Tibial artery (tissue), 4 donors: ENCODE measurements around the gene SGSM2.

Experiments used
- DNase-seq, 2 donors: peaks; one replicate each; pipeline ENCODE4 v3.0.0-alpha.2; 2019
- H3K27ac ChIP-seq, 2 donors: fragments of 200-600 bp; sonication (generic) in 1 of 2; 1 replicate in 1 of 2; 2 replicates in 1 of 2; pipeline ENCODE4 v1.5.1; 2018 to 2019; ENCODE audit warnings: mild to moderate bottlenecking in 1 of 2
- H3K27me3 ChIP-seq, 2 donors: fragments of 200-600 bp; sonication (generic) in 1 of 2; one replicate each; pipeline versions ENCODE4 v1.5.1 to v1.6.0; 2016 to 2019
- H3K36me3 ChIP-seq, 3 donors: fragments of 200-600 bp; sonication (generic) in 2 of 3; one replicate each; pipeline ENCODE4 v1.5.1; 2016 to 2019; ENCODE audit warnings: mild to moderate bottlenecking in 2 of 3
- H3K4me1 ChIP-seq, 4 donors: fragments of 200-600 bp; sonication (generic) in 2 of 4; 1 replicate in 3 of 4; 2 replicates in 1 of 4; pipeline ENCODE4 v1.5.1; 2016 to 2019
- H3K4me3 ChIP-seq, 2 donors: fragments of 200-600 bp; sonication (generic) in 1 of 2; 1 replicate in 1 of 2; 2 replicates in 1 of 2; pipeline ENCODE4 v1.5.1; 2018 to 2019; ENCODE audit warnings: mild to moderate bottlenecking in 2 of 2
- H3K9me3 ChIP-seq, 3 donors: fragments of 200-600 bp; sonication (generic) in 1 of 3; one replicate each; pipeline ENCODE4 v1.5.1; 2016 to 2019
- CTCF ChIP-seq, 2 experiments: fragments of 200-600 bp in 1 of 2; fragments of 450-650 bp in 1 of 2; IDR thresholded peaks; one replicate each; pipeline ENCODE4 v1.5.1; 2017 to 2019; ENCODE audit warnings: antibody characterized with exemption in 2 of 2, mild to moderate bottlenecking in 1 of 2, moderate library complexity in 1 of 2
- intact Hi-C: fragments of 100-400 bp; cut with DNase I; formaldehyde crosslinking; loops from one replicate; pipeline ENCODE4 v1.15.0; 2023; ENCODE audit warnings: low total_unique reads

Gene SGSM2

GRCh38 chr17:2378905-2379304, 41.6 kb downstream of the SGSM2 start:
- no peak for DNase-seq
- H3K4me1 ChIP-seq: peaks cover 0 to 19% (median 3%) of the 10 kb centered on the region in 4 donors
- no peaks in the 10 kb centered on the region for H3K9me3 ChIP-seq
- no peak overlapping the region for H3K4me3 ChIP-seq
- intact Hi-C loops: no loop called here
- peaks cover 0 to 74% (median 55%) of the 10 kb centered on the region in 3 donors for H3K36me3 ChIP-seq
- H3K27me3 ChIP-seq: no peaks in the 10 kb centered on the region
- H3K27ac ChIP-seq: no peak overlapping the region
- TF ChIP-seq CTCF (IDR thresholded peaks at IDR 0.05): no peak

GRCh38 chr17:2379489-2380225, 42.4 kb downstream of the SGSM2 start:
- Histone ChIP-seq H3K27ac (no peak overlapping the region), H3K4me1 (peaks cover 0 to 19% (median 3%) of the 10 kb centered on the region in 4 donors), H3K9me3 (no peaks in the 10 kb centered on the region), H3K27me3 (no peaks in the 10 kb centered on the region), H3K36me3 (peaks cover 0 to 71% (median 47%) of the 10 kb centered on the region in 3 donors), H3K4me3 (no peak overlapping the region)
- no peak for TF ChIP-seq CTCF (IDR thresholded peaks at IDR 0.05)
- no peak for DNase-seq
- intact Hi-C loops: loop anchor here (10.0 kb wide), 1 partner anchor 275 kb away; no protein-coding TSS in a partner anchor

GRCh38 chr17:2380226-2380922, 43.1 kb downstream of the SGSM2 start:
- TF ChIP-seq CTCF (IDR thresholded peaks at IDR 0.05): no peak

GRCh38 chr17:2380950-2381649, 43.8 kb downstream of the SGSM2 start:
- Histone ChIP-seq H3K9me3 (no peaks in the 10 kb centered on the region), H3K27ac (no peak overlapping the region), H3K36me3 (peaks cover under 1 to 73% (median 45%) of the 10 kb centered on the region in 3 donors), H3K4me1 (peaks cover 0 to 19% (median 3%) of the 10 kb centered on the region in 4 donors), H3K27me3 (no peaks in the 10 kb centered on the region), H3K4me3 (no peak overlapping the region)
- no peak for TF ChIP-seq CTCF (IDR thresholded peaks at IDR 0.05)
- intact Hi-C loops: loop anchor here (1.0 to 10.0 kb wide), 2 partner anchors 35 to 274 kb away; no protein-coding TSS in a partner anchor
- DNase-seq: no peak

More at GRCh38 chr17:2380226-2380922, 43.1 kb downstream of the SGSM2 start:
- H3K27me3 ChIP-seq: no peaks in the 10 kb centered on the region
- H3K9me3 ChIP-seq: no peaks in the 10 kb centered on the region
- no peak overlapping the region for H3K4me3 ChIP-seq
- peaks cover 0 to 73% (median 45%) of the 10 kb centered on the region in 3 donors for H3K36me3 ChIP-seq
- intact Hi-C loops: loop anchor here (10.0 kb wide), 1 partner anchor 274 kb away; no protein-coding TSS in a partner anchor
- DNase-seq: no peak
- H3K27ac ChIP-seq: no peak overlapping the region
- peaks cover 0 to 19% (median 3%) of the 10 kb centered on the region in 4 donors for H3K4me1 ChIP-seq

- Histone ChIP-seq H3K4me1 (peaks cover 0 to 19% (median 3%) of the 10 kb centered on the region in 4 donors), H3K27me3 (no peaks in the 10 kb centered on the region), H3K36me3 (peaks cover 17 to 68% (median 48%) of the 10 kb centered on the region in 3 donors), H3K4me3 (no peak overlapping the region), H3K27ac (peak overlapping the region in 1 of 2 donors; percentile 36), H3K9me3 (no peaks in the 10 kb centered on the region)
- DNase-seq: no peak
- no peak for TF ChIP-seq CTCF (IDR thresholded peaks at IDR 0.05)
- intact Hi-C loops: loop anchor here (10.0 kb wide), 1 partner anchor 271 kb away; no protein-coding TSS in a partner anchor
These were observed 46.4 kb downstream of the SGSM2 start for GRCh38 chr17:2383628-2384167.
